Middle frontal gyrus (tissue), 1 donor: Measurements from ENCODE around the gene HPCA.

Experiments
- DNase-seq: peaks from one replicate; pipeline ENCODE4 v3.0.0-alpha.2; 2015; ENCODE audit warnings: low spot score; ENCODE audit errors: extremely low spot score

HPCA gene

DNA sequence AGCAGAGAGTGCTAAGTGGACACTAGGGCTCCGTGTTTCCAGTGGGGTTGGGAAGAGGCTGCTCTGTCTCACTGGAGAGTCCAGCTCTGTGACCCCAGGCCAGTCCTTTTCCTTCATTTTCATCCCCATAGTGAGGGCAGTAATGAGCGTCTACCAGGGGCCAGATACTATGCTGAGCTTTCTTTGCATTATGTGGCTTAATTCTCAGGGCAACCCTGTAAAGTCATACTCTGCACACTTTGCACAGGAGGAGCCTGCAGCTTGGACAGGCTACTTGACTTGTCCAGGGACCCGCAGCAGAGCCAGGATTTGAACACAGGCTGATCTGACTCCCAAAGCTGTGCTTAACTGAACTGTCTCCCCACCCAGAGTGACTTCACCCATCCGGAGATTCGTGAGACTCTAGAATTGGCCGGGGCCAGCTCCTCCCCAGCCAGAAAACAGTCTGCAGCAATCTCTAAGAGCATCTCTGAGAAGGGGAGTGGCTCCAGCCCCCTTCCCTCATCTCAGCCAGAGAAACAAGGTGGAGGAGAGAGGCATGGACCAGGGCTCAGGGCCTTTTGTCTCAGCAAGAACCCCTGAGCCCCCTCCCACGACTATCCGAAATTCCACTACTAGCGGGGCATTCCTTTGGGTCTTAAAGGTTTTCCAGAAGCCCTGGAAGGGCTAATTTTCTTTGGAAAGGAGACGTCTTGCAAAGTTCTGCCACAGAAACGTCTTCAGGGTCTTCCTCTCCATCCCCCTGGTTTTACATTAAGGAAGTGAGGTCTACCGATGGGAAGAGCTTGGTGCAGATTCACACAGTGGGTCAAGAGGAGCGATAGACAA lies 14.7 kb upstream of the HPCA start:
- no peak for DNase-seq

DNA sequence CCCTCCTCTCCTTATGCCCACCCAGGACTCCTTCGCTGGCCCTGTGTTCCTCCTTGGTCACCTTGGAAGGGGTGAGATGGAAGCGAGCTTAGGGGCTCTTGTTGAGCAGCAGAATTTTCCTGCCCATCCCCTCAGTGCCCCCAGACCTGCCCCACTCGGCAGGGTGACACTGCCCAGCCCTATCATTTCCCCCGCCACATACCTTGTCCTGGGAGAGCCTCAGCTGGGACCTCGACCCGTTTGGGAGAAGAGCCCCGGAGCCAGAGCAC lies 14.2 kb upstream of the HPCA start:
- DNase-seq: no peak

DNA sequence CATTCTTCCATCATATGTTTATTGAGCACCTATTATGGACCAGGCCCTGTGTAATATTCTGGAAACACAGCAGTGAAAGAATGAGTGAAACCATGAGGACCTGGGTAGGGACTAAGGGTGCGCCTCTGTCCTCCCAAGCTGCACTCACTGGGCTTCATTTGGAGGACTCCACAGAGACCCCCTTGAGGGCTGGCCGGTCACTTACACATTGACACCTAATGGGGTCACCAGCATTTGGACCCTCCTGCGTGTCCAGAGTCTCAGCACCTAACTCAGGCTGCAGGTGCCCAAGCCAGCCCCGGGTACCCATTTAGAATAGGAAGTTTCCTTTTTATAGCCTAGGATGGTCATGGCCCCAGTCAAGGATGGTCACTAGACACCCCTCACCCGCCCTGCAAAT lies 12.8 kb upstream of the HPCA start:
- no peak for DNase-seq

DNA sequence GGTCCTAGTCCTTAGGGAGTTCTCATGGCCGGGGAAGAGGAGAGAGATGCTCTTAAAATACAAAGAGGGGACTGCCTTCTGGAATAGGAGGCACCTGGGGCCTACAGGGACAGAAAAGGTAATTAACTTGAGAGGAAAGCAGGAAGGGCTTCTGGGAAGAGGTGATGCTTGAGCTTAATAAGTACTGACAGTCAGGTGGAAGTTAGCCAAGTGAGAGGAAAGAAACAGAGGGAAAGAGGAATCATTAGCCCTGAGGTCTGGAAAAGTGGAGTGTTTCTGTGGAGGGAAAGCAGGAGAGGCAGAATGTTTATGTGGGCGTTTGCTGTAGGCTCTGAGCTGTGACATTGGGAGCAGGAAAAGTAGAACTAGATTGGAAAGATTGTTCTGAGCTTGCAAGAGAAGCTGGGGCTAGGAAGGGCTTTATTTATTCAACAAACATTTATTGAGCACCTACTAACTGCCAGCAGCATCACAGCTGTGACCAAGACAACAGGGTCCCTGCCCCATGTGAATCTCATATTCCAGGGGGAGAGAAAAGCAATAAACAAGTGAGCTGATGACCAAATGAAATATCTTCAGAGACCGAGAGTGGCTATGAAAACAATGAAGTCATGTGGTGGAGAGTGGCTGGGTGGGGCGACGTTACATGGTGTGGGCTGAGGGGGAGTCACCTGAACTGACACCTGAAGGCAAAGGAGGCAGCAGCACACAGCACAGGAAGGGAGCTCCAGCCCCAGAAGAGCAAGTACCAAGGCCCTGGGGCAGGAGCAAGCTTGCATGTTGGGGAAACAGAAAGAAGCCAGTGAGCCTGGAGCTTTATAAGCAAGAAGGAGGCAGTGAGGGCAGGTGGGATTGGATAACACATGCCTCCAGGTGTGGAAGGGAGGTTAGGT lies 11.2 kb upstream of the HPCA start:
- DNase-seq: no peak

DNA sequence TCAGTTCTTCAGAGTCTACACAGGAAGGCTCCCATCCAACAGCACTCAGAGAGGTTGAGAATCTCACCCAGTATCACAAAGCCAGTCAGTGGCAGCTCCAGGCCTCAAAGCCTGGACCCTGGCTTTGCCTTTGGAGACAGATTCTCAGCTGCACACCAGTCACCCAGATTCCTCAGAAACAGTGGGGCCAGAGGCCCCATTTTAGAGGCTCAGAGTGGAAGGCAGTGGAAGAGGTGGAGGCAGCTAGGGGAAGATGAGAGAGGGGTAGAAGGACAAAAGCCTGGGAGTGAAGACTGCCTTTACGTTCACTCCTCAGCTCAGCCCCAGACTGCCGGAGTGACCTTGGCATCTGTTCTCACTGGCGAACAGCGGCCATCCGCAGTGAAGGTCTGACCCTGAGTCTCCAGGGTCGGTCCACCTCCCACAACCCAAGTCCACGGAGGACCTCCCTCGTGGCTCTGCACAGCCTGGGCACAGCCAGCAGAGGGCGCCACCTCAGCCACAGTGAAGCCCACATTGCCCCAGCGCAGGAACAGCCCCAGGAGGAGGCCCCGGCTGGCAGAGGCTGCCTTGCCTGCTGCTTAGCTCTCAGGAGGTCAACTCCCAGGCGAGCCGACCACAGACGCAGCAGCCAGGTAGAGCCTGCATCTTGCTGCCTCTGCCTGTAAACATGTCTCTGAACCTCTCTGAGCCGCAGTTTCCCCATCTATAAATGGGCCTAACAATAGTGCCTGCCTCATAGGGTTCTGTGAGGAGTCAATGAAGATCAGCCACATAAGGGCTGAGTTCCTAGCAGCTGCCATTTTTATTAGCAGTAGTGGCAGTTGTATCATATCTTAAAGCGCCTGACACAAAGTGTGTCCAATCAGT lies 9.7 kb upstream of the HPCA start:
- DNase-seq: no peak

DNA sequence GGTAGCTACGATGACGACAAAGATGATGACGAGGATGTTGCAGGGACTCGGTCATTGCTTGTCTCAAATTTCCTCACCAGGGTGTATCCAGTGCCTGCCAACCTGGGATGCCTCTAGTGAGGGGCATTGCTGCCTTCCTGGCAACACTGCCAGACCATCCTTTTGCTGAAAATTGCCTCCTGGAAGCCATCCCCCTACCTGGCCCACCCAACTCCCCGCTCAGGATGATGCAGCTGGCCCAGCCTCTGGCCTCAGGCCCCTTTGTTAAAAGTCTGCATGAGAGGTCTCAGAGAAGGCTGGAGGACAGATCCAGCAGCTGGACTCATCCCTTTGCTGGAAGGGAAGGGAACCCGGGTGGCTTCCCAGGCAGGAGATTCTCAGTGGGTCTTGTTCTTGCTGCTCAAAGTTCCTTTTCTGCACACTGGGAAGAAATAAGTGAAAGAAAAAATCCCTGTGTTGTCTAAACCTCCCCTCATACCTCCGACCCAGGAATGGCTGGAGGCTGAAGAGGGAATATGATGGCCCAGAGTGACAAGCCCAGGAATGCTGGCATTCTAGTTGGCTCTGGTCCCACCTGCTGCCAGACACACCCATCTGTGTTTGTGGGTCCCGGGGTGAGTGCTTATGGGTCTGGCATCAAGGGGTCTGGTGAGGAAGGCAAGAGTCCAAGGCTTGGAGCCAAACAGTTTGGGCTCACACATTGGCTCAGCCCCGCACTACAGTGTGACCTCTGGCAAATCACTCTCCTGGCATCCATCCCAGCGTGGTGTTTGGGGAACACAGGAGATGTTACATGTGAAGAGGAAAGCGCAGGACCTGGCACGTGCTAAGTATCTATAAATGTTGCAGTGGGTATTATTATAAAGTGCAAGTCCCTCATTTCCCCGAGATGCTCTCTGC lies 8.8 kb upstream of the HPCA start:
- DNase-seq: no peak

DNA sequence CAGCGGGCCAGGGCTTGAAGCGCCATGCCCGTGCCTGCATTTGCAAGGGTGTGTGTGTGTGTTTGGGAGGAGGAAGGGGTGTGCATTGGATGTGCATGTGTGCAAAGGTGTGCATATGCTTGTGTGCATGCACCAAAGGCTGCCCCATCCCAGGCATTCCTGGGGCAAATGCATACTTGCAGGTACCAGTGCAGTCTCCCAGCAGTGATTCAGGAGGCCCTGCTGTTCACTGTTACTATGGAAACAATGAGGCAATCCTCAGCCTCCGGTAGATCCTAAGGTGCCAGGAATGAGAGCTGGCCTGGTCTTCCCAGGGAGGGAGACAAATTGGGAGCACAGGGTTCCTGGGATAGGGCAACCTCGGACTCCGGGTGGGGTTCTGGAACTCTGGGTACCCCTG lies 8.1 kb upstream of the HPCA start:
- DNase-seq: no peak

DNA sequence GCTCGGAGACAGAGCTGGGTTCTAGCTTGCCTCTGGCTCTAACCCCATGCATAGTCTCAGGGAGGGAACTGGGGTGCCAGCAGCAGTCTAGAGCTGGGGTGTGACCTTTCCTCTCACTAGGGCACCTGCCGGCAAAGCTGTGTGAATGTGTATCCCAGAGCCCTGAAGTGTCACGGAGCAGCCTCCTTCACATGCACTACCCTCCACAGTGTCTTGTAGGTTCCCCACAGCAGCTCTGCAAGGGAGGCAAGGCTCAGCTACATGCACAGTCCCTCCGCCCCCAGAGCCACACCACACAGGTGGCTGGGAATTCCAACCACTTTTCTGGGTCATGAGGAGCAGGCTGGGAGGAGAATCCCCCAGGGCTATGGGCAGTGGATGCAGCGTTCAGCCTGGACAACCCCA lies 7.7 kb upstream of the HPCA start:
- no peak for DNase-seq

DNA sequence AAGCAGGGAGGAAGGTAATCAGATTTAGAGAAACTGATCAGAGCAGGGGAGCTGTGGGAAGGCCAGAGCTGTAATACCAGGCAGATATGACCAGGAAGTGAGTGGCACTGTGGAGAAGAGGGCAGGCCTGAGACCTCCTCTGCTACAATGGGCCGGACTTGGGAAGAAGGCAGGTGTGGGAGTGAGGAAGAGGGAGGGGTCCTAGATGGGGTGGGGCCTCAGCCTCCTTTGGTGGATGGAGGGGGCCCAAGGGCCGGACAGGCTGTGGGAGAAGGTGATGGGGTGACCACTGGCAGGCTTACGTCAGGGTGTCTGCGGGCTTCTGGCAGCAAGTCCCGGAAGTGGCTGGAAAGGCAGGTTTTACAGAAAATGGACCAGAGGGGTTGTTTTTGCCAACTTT lies 5.0 kb upstream of the HPCA start:
- DNase-seq: no peak

DNA sequence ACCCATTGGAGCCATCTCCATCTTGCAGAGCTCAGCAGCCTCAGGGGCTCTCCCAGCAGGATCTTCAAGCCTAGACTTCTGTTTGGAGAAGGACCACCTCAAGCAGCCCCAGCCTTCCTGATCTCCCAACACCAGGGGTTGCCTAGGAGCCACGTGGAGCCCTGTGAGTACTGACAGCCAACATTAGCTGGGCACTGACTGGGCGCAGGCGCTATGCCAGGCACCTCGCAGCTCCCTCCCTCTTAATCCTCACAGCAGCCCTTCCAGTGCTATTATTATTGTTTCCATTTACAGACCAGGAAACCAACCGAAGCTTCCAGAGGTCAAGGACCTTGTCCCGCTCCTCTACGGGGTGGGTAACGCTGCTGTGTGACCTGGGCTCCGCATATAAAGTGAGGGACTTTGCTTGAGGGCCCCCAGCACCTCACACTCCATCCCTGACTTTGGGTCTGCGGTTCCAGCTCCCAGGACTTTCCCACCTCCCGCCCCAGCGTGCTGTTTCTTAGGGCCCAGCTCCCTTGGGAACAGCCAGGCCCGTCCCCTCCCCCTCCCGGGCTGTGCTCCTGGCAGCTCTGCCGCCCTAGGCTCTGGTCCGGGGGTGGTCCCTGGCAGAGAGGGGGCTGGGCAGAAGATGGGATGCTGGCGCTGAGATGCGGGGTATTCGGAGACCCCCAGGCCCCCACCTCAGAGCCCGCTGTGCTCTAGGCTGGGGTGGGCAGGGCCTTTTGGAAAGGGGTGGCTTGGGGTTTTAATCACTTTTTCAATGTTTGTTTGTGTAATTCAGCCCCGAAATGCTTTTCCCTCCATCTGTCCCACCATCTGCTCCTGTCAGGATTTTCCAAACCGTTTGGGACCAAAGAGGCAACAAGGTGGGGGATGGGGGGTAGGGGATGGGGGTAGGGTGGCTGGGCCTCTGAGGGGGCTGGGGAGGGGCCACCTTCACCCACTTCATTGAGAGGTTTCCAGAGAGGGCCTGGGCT lies 4.1 kb upstream of the HPCA start:
- DNase-seq: no peak

DNA sequence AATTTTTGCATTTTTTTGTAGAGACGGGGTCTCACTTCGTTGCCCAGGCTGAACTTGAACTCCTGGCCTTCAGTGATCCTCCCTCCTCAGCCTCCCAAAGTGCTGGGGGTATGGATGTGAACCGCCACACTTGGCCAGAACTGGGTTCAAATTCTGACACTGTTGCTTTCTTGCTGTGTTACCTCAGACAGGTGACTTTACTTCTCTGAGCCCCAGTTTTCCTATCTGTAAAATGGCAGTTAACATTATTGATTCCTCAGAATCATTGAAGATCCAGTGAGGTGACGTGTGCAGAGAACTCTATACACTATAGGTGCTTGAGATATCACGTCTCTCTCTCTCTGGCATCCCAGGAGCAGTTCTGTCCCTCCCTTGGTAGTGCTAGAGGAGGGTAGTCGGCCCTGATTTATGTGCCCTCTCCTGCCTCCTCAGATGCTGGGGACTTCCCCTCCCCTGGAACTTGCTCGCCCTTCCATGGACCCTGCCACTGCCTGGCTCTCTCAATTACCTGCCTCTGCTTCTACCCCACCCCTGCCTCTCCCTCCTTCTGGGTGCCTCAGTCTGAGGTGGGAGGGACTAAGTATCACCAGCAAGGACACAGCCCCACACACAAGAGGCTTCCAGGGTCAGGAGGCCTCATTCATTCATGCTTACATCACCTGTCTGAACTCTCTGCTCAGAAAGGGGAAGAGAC lies 2.8 kb upstream of the HPCA start:
- no peak for DNase-seq

DNA sequence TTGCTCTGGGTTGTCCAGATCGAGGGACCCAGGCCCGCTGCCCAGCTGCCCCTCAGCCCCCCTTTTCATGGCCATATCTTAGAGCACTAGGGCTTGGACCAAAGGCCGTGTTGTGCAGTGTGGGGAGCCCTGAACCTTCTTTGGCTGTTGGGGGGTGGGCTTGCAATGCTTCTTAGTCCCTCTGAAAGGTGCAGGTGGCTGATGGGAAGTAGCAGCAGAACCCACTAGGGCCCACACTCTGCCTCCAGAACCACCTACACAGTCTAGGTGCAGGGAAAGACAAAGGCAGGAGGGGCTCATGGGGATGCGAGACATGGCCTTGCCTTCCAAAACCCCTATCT lies 2.3 kb upstream of the HPCA start:
- DNase-seq: no peak

DNA sequence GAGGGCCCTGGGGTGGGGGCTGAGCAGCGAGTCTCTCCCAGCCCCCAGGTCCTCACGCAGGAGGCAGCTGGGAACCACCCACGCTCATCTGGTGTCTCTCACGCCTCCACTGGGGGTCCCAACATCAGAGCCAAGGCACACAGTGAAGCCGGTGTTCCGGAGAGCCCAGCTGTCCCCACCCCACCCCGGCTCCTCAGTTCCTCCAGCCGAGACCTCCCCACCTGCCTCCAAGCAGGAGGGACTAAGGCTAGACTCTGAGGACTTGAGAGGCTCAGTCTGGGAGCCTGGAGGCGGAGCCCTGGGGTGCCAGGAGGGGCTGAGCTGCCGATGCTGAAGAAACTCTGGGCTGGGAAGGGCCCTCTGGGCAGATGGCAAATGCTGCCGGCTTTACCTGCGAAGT lies 1.6 kb upstream of the HPCA start:
- DNase-seq: no peak

DNA sequence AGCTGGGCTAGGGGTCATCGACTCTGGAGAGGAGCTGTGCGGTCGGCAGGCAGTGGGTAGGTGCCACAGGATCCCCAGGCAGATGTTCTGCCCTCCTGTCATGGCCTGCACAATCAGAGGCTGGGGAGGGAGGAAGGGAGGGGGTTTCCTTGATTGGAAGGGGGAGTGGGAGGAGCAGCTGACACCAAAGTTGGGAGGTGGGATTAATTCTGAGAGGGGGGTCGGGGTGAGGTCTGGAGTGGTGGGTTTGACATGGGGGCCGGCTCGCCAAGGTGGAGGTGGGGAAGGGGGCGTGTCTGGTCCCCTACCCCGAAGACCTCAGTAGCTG lies 651 bp upstream of the HPCA start:
- DNase-seq: no peak

DNA sequence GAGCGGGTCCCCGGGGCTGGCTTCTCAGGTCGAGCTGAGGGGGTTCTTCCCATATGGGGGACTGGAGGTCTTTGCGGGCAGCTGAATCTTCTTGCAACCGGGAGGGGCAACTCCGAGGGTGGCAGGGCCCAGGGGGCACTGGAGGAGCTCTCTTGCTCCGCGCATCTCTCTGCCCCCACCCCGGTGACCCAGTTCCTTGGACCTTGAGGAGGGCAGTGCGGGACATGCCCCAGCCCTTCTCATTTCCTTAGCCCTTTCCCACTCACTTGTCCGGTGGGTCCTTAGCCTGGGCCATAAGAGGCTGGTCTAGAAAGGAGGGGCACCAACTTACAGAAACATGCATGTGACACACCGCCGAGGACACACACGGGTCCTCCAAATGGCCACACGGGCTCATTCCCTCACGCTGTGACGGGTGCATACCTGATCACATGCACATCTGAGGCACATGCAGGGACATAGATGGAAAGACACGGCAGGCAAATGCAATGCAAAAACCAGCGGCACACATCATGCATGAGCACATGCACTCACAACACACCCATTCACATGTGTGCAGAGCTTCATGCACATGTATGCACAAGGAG lies 630 bp downstream of the HPCA start:
- no peak for DNase-seq

DNA sequence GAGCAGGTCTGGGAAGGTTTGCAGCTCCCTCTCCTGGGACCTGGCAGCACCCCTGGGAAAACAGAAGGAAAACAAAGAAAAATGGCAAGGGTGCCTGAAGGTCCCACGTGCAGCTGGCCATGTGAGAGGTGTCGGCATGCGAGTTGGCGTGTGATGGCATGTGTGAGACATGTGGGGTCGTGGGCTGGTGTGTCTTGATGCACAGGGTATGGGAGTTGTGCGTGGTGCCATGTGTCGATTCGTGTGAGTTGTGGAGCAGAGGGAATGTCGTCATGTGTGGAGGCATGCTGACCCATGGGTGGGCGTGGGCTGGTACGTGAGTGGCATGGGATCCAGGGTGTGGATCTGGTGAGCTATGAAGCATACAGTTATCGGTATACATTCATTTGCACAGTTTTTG lies 1.3 kb downstream of the HPCA start:
- DNase-seq: no peak

DNA sequence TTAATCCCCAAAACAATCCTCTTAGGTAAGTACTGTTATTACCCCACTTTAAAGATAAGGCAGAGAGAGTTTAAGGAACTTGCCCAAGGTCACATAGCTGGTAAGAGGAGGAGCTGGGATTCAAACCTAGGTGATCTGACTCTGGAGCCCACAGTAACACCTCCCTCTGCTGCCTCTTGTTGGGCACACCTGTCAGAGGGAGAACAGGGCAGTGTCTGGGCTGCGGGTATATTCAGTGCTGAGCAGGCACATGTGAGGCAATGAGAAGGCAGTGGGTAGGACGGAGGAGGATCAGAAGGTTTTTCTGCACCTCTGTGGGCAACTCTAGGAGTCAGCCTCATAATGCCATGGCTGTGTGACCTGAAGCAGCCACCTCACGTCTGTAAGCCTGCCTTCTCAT lies 1.8 kb downstream of the HPCA start:
- DNase-seq: no peak

DNA sequence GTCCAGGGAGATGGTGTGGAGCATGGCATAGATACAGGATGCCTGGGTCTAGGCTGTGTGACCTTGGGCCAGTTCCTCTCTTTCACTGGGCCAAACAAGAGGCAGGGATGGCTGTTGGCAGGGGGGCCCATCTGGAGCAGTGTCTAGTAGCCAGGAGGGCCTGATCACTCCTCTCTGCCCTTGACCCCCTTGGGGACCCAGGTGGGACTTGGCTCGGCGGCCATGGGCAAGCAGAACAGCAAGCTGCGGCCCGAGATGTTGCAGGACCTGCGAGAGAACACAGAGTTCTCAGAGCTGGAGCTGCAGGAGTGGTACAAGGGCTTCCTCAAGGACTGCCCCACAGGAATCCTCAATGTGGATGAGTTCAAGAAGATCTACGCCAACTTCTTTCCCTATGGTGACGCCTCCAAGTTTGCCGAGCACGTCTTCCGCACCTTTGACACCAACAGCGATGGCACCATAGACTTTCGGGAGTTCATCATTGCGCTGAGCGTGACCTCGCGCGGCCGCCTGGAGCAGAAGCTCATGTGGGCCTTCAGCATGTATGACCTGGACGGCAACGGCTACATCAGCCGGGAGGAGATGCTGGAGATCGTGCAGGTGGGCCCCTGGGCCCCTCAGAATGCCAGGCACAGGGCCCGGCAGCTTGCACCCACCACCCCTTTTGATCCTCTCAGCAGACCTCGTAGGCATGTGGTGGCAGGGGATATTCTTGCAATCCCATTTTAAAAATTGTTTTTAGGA lies 2.6 kb downstream of the HPCA start:
- no peak for DNase-seq
